Esophagus squamous epithelium (tissue), 4 donors: ENCODE data around the gene EN2.

Experiments used
- CTCF ChIP-seq, 6 experiments: fragments of 450-650 bp in 4 of 6; fragments of 200-600 bp in 2 of 6; sonication (generic) in 2 of 6; IDR thresholded peaks; one replicate each; pipeline ENCODE4 v1.5.1; 2016 to 2019; ENCODE audit warnings: antibody characterized with exemption in 6 of 6, mild to moderate bottlenecking in 4 of 6, moderate library complexity in 4 of 6
- POLR2A ChIP-seq, 4 donors: fragments of 450-650 bp; IDR thresholded peaks; one replicate each; pipeline ENCODE4 v1.6.1; 2017; ENCODE audit warnings: antibody characterized with exemption in 4 of 4, mild to moderate bottlenecking in 4 of 4, moderate library complexity in 3 of 4

- TF ChIP-seq POLR2A (IDR thresholded peaks at IDR 0.05) (no peak), CTCF (IDR thresholded peaks at IDR 0.05) (no peak)
Observed at GRCh38 chr7:155414547-155415492, 43.1 kb upstream of the EN2 start.
